AG09319 (cell line): ENCODE measurements around the gene EIF4A3.
"Not testable (repeated sequence)": the region's sequence is repeated elsewhere in the genome, so short reads cannot be mapped to it uniquely, and the experiment has no call there.

Experiments
- DNase-seq: peaks from one replicate; pipeline ENCODE4 v3.0.0-alpha.2; 2010; ENCODE audit warnings: low read depth; ENCODE audit errors: extremely low read depth
- TF ChIP-seq, protein P1 (sequence below): IDR thresholded peaks from 2 replicates; pipeline ENCODE4 v1.5.1; 2011; ENCODE audit warnings: low read depth, mild to moderate bottlenecking, inconsistent platforms, low read length, moderate library complexity

The EIF4A3 gene

DNA sequence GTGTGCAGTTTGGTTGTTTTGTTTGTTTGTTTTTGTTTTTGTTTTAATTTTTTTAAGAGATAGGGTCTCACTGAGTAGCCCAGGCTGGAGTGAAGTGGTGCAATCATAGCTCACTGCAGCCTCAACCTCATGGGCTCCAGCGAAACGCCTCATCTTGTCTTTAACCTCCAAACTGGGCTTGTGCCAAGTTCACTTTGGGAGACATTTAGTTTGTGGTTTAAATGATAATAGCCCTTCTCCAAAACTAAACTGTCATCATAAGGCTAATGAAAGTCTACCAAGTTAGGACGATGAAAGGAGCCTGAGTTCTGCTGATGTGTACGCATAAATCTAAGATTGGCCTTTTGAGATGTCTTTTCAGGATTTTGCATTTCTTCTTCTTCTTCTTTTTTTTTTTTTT, 16.4 kb upstream of the EIF4A3 start:
- no peak for DNase-seq
- TF ChIP-seq, protein P1, sequence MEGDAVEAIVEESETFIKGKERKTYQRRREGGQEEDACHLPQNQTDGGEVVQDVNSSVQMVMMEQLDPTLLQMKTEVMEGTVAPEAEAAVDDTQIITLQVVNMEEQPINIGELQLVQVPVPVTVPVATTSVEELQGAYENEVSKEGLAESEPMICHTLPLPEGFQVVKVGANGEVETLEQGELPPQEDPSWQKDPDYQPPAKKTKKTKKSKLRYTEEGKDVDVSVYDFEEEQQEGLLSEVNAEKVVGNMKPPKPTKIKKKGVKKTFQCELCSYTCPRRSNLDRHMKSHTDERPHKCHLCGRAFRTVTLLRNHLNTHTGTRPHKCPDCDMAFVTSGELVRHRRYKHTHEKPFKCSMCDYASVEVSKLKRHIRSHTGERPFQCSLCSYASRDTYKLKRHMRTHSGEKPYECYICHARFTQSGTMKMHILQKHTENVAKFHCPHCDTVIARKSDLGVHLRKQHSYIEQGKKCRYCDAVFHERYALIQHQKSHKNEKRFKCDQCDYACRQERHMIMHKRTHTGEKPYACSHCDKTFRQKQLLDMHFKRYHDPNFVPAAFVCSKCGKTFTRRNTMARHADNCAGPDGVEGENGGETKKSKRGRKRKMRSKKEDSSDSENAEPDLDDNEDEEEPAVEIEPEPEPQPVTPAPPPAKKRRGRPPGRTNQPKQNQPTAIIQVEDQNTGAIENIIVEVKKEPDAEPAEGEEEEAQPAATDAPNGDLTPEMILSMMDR: no peak

DNA sequence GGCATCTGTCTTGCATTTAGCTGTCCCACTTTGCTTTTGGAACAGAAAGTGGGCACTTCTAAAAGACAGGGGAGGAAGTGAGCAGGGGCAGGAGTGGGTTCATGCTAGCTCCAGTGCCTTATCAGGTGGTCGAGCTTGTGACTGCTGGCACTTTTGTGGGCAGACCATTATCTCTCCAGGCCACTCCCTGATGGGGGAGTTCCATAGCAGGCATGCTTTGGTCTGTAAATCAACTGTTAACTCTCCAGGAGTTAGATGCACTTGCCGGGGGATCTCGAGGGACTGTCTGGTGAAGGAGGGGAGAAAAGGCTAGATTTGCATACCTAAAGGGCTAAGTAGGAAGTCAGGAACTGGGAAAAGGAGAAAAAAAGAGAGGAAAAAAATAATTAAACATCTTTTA, 13.6 kb upstream of the EIF4A3 start:
- TF ChIP-seq, protein P1: no peak
- no peak for DNase-seq

GRCh38 chr17:80158846-80159245, 11.9 kb upstream of the EIF4A3 start:
- DNase-seq: no peak
- TF ChIP-seq, protein P1: no peak

- DNase-seq: not testable (repeated sequence)
Observed at GRCh38 chr17:80155600-80155999, 8.7 kb upstream of the EIF4A3 start.

- TF ChIP-seq, protein P1: no peak
- DNase-seq: no peak
Observed at GRCh38 chr17:80154166-80154565, 7.2 kb upstream of the EIF4A3 start.

DNA sequence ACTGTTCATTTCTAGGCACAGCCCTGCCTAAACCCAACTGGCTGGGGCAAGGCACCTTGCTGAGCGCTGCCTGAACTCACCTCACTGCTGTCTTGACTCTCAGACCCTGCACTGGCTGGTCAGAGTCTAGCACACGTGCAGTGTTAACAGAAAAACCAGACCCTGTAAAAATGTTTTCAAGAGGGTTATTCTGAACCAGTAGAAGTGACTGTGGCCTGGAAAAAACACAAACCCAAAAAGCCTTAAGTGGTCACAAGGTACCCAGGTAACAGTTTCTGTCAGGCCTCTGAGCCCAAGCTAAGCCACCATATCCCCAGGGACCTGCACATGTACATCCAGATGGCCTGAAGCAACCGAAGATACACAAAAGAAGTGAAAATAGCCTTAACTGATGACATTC, 6.1 kb upstream of the EIF4A3 start:
- no peak for DNase-seq
- TF ChIP-seq, protein P1: no peak

GRCh38 chr17:80152081-80152702, 5.3 kb upstream of the EIF4A3 start:
- TF ChIP-seq, protein P1: no peak
- no peak for DNase-seq

DNA sequence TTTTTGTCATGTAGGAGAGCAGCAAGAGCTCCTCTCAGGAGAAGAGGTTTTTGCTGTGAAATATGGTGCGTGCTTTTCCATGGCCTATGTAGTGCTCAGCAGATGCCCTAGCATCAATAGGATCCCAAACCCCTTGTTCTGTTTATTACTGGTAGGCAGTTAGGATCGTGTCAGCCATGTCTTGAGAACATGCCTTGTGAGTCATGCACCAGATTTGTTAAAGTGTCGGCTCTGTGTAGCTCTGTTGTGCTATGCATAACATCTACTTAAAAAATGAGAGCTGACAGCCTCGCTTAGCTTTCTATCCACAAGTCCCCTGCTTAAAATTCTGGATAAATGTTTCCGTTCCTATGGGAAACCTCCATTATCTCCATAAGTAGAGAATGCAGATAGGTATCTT, 4.4 kb upstream of the EIF4A3 start:
- no peak for DNase-seq
- TF ChIP-seq, protein P1: no peak
